PC-3 (cell line): Measurements from ENCODE around the gene ZFYVE28. TPM values are rescaled to one million over a fixed set of nuclear protein-coding genes. Genes with fewer than 3 reads are reported as not detected.

Experiments
- ATAC-seq: fragments of 200-7000 bp; cut with Tn5 transposase; 2 replicates; pipeline ENCODE4 v1.9.1; 2020; ENCODE audit warnings: mild to moderate bottlenecking, moderate library complexity
- BruUV-seq: library from RNA; stranded (reverse); fragments of 400-500 nt; replicated peaks from 2 replicates; lab custom pipeline; 2021; lab: Mats Ljungman, UMichigan
- CTCF ChIA-PET: fragments of 300-600 bp; sonication (Branson Sonifier 250); formaldehyde crosslinking; loops from one replicate; lab custom pipeline; 2022; ENCODE audit warnings: antibody characterized with exemption; lab: Charles Lee
- POLR2A ChIA-PET: fragments of 300-600 bp; sonication (Branson Sonifier 250); formaldehyde crosslinking; loops from one replicate; lab custom pipeline; 2022; ENCODE audit warnings: antibody characterized with exemption; ENCODE audit not compliant: unreplicated experiment; lab: Charles Lee
- DNase-seq: peaks from one replicate; pipeline ENCODE4 v3.0.0-alpha.2; 2015
- H2AFZ ChIP-seq: fragments of 300-600 bp; sonication (generic); 2 replicates; pipeline ENCODE4 v1.6.0; 2016; ENCODE audit warnings: antibody characterized with exemption, low read length
- H3F3A ChIP-seq: fragments of 300-600 bp; sonication (generic); one replicate; pipeline ENCODE4 v1.6.0; 2017; ENCODE audit warnings: antibody characterized with exemption, low read length, control low read depth, mild to moderate bottlenecking; ENCODE audit not compliant: unreplicated experiment
- H3K27ac ChIP-seq: fragments of 300-600 bp; sonication (generic); 2 replicates; pipeline ENCODE4 v1.5.1; 2016; ENCODE audit warnings: mild to moderate bottlenecking, low read length
- H3K27me3 ChIP-seq: fragments of 300-600 bp; sonication (generic); 2 replicates; pipeline ENCODE4 v1.6.1; 2016; ENCODE audit warnings: low read length, mixed read lengths
- H3K36me3 ChIP-seq: fragments of 300-600 bp; sonication (generic); 2 replicates; pipeline ENCODE4 v1.6.1; 2016; ENCODE audit warnings: low read depth, mixed run types, low read length, mixed read lengths
- H3K4me1 ChIP-seq: fragments of 300-600 bp; sonication (generic); 2 replicates; pipeline ENCODE4 v1.5.1; 2016; ENCODE audit warnings: low read length; ENCODE audit not compliant: insufficient read depth
- H3K4me2 ChIP-seq: fragments of 300-600 bp; sonication (generic); 2 replicates; pipeline ENCODE4 v1.6.0; 2016; ENCODE audit warnings: low read length
- H3K4me3 ChIP-seq: fragments of 300-600 bp; sonication (generic); 2 replicates; pipeline ENCODE4 v1.5.1; 2016; ENCODE audit warnings: mild to moderate bottlenecking, low read length, mixed read lengths
- H3K79me2 ChIP-seq: fragments of 300-600 bp; sonication (generic); 2 replicates; pipeline ENCODE4 v1.6.1; 2017; ENCODE audit warnings: low read length, mixed read lengths
- H3K9ac ChIP-seq: fragments of 300-600 bp; sonication (generic); 2 replicates; pipeline ENCODE4 v1.6.0; 2016; ENCODE audit warnings: mild to moderate bottlenecking, low read length
- H3K9me2 ChIP-seq: fragments of 300-600 bp; sonication (generic); replicated peaks from 2 replicates; pipeline ENCODE4 v1.6.1; 2016; ENCODE audit warnings: mixed run types, low read length, mixed read lengths
- H3K9me3 ChIP-seq: fragments of 300-600 bp; sonication (generic); 2 replicates; pipeline ENCODE4 v1.6.1; 2016; ENCODE audit warnings: low read length, mixed read lengths
- H4K20me1 ChIP-seq: fragments of 300-600 bp; sonication (generic); 2 replicates; pipeline ENCODE4 v1.6.1; 2016; ENCODE audit warnings: low read length, mixed read lengths
- EZH2 ChIP-seq: fragments of 300-600 bp; sonication (generic); IDR thresholded peaks from one replicate; pipeline ENCODE4 v1.6.1; 2017; ENCODE audit warnings: antibody characterized with exemption, mild to moderate bottlenecking, low read length; ENCODE audit not compliant: unreplicated experiment
- EZH2phosphoT487 ChIP-seq: fragments of 300-600 bp; sonication (generic); IDR thresholded peaks from 2 replicates; pipeline ENCODE4 v1.6.1; 2018; ENCODE audit warnings: mild to moderate bottlenecking, antibody characterized with exemption, low read length, borderline replicate concordance
- intact Hi-C: fragments of 100-400 bp; cut with micrococcal nuclease; formaldehyde crosslinking; loops from 2 replicates; pipeline ENCODE4 v1.9.0; 2023
- total RNA-seq: library from RNA; depleted of rRNA; stranded (reverse); fragments of >200 nt; gene quantifications from 2 replicates; pipeline ENCODE4 v1.2.3, GENCODE V29; 2014
- TF ChIP-seq, protein P1 (sequence below): fragments of 300-600 bp; sonication (generic); conservative IDR thresholded peaks from 2 replicates; pipeline ENCODE4 v1.5.1; 2017; ENCODE audit warnings: antibody characterized with exemption, low read depth, mild to moderate bottlenecking, low read length

The ZFYVE28 gene
- total RNA-seq, 1 experiment from 2014 or later = 8.0 TPM

DNA sequence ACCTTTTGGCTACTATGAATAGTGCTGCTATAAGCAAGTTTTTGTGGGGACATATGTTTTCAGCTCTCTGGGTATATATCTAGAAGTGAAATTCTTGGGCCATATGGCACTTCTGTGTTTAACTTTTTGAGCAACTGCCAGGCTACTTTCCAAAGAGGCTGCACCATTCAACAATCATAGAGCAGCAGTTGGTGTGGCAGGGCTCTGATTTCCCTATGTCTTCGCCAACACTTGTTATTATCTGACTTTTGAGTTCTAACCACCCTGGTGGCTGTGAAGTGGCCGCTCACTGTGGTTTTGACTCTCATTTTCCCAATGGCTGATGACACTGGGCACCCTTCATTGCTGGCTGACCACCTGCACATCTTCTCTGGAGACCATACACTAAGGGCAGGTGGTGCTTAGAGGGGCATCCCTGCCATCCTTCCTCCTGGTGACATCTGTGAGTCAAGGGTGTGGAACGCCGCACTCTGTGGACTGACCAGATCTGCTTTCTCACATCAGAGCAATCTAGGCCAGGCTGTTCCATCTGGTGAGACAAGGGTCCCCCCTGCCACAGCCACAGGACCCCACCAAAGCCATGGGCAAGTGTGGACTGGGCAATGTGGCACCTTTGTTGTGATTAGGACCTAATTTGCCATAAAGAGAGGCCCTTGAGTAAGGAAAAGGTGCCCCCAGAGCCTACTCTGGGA lies 49.6 kb downstream of the ZFYVE28 start:
- ATAC-seq = no peak
- no TSS peak for BruUV-seq
- intact Hi-C loops = no loop called here
- Histone ChIP-seq H3K9ac (no peak overlapping the region), H4K20me1 (no peaks in the 10 kb centered on the region), H3K36me3 (no peaks in the 10 kb centered on the region), H3K4me2 (no peak overlapping the region), H3K27ac (no peak overlapping the region), H3K27me3 (no peaks in the 10 kb centered on the region), H3K4me3 (no peak overlapping the region), H3K9me2 (no peaks in the 10 kb centered on the region), H3F3A (no peaks in the 10 kb centered on the region), H3K4me1 (peaks cover 3% of the 10 kb centered on the region; the same call in 1 of the 2 replicates), H2AFZ (no peak overlapping the region), H3K9me3 (no peaks in the 10 kb centered on the region), H3K79me2 (no peaks in the 10 kb centered on the region)
- no peak for DNase-seq
- POLR2A ChIA-PET = no interaction called here
- CTCF ChIA-PET = no interaction called here
- TF ChIP-seq EZH2phosphoT487 = no peak
- TF ChIP-seq, protein P1, sequence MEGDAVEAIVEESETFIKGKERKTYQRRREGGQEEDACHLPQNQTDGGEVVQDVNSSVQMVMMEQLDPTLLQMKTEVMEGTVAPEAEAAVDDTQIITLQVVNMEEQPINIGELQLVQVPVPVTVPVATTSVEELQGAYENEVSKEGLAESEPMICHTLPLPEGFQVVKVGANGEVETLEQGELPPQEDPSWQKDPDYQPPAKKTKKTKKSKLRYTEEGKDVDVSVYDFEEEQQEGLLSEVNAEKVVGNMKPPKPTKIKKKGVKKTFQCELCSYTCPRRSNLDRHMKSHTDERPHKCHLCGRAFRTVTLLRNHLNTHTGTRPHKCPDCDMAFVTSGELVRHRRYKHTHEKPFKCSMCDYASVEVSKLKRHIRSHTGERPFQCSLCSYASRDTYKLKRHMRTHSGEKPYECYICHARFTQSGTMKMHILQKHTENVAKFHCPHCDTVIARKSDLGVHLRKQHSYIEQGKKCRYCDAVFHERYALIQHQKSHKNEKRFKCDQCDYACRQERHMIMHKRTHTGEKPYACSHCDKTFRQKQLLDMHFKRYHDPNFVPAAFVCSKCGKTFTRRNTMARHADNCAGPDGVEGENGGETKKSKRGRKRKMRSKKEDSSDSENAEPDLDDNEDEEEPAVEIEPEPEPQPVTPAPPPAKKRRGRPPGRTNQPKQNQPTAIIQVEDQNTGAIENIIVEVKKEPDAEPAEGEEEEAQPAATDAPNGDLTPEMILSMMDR = no peak
- no peak for TF ChIP-seq EZH2

DNA sequence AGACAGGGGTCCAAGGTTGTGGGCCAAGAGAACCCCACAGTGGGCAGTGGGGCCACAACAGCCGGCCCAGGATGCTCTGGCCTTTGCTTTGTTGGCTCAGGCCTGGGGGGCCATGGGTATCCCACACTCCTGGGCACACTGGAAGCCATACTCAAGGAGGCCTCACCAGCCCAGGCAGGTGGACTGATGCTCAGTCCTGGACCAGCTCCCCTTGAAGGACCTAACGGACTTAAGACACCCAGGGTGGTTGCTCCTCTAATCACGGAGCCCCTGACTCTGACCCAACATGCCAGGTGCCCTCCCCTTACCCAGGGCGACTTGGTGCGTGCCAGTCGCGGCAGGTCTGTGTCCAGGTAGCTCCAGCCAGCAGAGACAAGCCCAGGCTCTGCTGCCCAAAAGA lies 50.8 kb downstream of the ZFYVE28 start:
- intact Hi-C loops = no loop called here
- ATAC-seq = no peak
- no peaks in the 10 kb centered on the region for H3K79me2 ChIP-seq
- TF ChIP-seq, protein P1 = no peak
- TF ChIP-seq EZH2 = no peak
- TF ChIP-seq EZH2phosphoT487 = no peak
- no peak overlapping the region for H3K27ac ChIP-seq
- H3K9me3 ChIP-seq = no peaks in the 10 kb centered on the region
- H3F3A ChIP-seq = no peaks in the 10 kb centered on the region
- no peak overlapping the region for H2AFZ ChIP-seq
- H3K27me3 ChIP-seq = no peaks in the 10 kb centered on the region
- ChIA-PET CTCF (no interaction called here), POLR2A (no interaction called here)
- BruUV-seq = no TSS peak
- no peak for DNase-seq
- no peak overlapping the region for H3K9ac ChIP-seq
- H3K4me1 ChIP-seq = peaks cover 3% of the 10 kb centered on the region; the same call in 1 of the 2 replicates
- no peak overlapping the region for H3K4me2 ChIP-seq
- H3K36me3 ChIP-seq = no peaks in the 10 kb centered on the region
- H4K20me1 ChIP-seq = no peaks in the 10 kb centered on the region
- H3K9me2 ChIP-seq = no peaks in the 10 kb centered on the region
- H3K4me3 ChIP-seq = no peak overlapping the region
